ENCODE measurements around the gene SORCS3. TPM values are rescaled to one million over a fixed set of nuclear protein-coding genes. Genes with fewer than 3 reads are reported as not detected.

The SORCS3 gene
- total RNA-seq, 2 donors from 2014 or later = 0.68 TPM; not detected in 1

DNA sequence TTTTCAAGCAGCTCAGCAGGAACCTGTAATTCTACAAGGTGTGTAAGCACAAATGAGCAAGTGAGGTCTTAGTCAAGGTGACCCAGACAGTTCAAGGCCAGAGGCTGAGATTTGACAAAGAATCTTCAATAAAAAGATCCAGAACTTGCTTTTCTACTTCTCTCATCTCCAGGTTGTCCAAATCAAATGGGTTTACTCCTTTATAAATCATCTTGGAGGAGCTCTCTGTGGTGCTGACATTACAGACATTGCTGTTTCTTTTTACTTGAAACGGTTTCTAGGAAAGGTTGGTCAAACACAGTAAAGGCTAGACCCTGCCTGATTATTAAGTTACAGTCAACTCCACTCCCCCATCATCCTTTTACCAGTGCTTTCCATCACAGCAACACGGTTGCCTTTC lies 504.6 kb downstream of the SORCS3 start:
- Histone ChIP-seq H3K27ac (ENCODE audit: low read depth, low read length) (no peak overlapping the region), H3K4me3 (ENCODE audit: low read length) (no peak overlapping the region), H3K9me3 (ENCODE audit: control insufficient read depth, low read length) (no peaks in the 10 kb centered on the region), H3K27me3 (ENCODE audit: control insufficient read depth, insufficient read depth, low read length, poor library complexity, severe bottlenecking) (no peaks in the 10 kb centered on the region), H3K36me3 (ENCODE audit: control insufficient read depth, insufficient read depth, low read length) (no peaks in the 10 kb centered on the region), H3K9ac (ENCODE audit: extremely low read depth, low read length, poor library complexity, severe bottlenecking) (no peak overlapping the region), H3K4me1 (ENCODE audit: control insufficient read depth, insufficient read depth, low read length) (no peaks in the 10 kb centered on the region)
- no peaks in the 10 kb centered on the region for H3K9me3 Mint-ChIP-seq
- 77 to 89% methylated on average over 1 to 2 of the region's 2 CpGs for WGBS, 2 experiments (ENCODE audit: insufficient coverage in 1 of 2, insufficient read length in 1 of 2)
- H3K27me3 Mint-ChIP-seq (ENCODE audit: insufficient read depth) = no peaks in the 10 kb centered on the region
- TF ChIP-seq CTCF (conservative IDR thresholded peaks at IDR 0.05) = no peak
- no peak for DNase-seq
- no peak overlapping the region for H3K27ac Mint-ChIP-seq
- H3K4me1 Mint-ChIP-seq = peaks cover 1% of the 10 kb centered on the region
- no peaks in the 10 kb centered on the region for H3K36me3 Mint-ChIP-seq (ENCODE audit: low read depth)
- no peak overlapping the region for H3K4me3 Mint-ChIP-seq

DNA sequence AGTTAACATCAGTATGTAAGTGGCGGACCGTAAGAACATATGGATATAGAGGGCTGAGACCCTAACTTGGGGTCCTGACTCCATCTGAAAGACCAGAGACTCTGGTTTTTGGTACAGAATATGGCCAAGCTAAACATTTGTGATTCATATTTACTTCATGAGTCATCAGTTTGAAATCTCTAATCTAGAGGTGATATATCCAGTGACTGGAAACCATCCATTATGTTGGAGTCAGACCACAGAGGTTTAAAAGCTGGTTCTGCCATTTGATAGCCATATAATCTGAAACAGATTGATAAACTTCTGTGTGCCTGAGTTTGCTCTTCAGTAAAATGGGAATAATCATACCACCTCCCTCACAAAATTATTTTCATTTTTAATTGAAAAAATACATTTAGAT lies 505.3 kb downstream of the SORCS3 start:
- no peak overlapping the region for H3K27ac ChIP-seq (ENCODE audit: low read depth, low read length)
- H3K27ac Mint-ChIP-seq = no peak overlapping the region
- H3K27me3 ChIP-seq (ENCODE audit: control insufficient read depth, insufficient read depth, low read length, poor library complexity, severe bottlenecking) = no peaks in the 10 kb centered on the region
- no peak overlapping the region for H3K4me3 Mint-ChIP-seq
- no peaks in the 10 kb centered on the region for H3K36me3 ChIP-seq (ENCODE audit: control insufficient read depth, insufficient read depth, low read length)
- H3K27me3 Mint-ChIP-seq (ENCODE audit: insufficient read depth) = no peaks in the 10 kb centered on the region
- no peak overlapping the region for H3K4me3 ChIP-seq (ENCODE audit: low read length)
- WGBS, 2 experiments (ENCODE audit: insufficient coverage in 1 of 2, insufficient read length in 1 of 2) = 99 to 100% methylated on average over 2 of the region's 2 CpGs
- H3K9me3 ChIP-seq (ENCODE audit: control insufficient read depth, low read length) = no peaks in the 10 kb centered on the region
- no peaks in the 10 kb centered on the region for H3K36me3 Mint-ChIP-seq (ENCODE audit: low read depth)
- H3K9me3 Mint-ChIP-seq = no peaks in the 10 kb centered on the region
- DNase-seq = no peak
- H3K9ac ChIP-seq (ENCODE audit: extremely low read depth, low read length, poor library complexity, severe bottlenecking) = no peak overlapping the region
- H3K4me1 ChIP-seq (ENCODE audit: control insufficient read depth, insufficient read depth, low read length) = no peaks in the 10 kb centered on the region
- no peak for TF ChIP-seq CTCF (conservative IDR thresholded peaks at IDR 0.05)
- H3K4me1 Mint-ChIP-seq = peaks cover 1% of the 10 kb centered on the region

DNA sequence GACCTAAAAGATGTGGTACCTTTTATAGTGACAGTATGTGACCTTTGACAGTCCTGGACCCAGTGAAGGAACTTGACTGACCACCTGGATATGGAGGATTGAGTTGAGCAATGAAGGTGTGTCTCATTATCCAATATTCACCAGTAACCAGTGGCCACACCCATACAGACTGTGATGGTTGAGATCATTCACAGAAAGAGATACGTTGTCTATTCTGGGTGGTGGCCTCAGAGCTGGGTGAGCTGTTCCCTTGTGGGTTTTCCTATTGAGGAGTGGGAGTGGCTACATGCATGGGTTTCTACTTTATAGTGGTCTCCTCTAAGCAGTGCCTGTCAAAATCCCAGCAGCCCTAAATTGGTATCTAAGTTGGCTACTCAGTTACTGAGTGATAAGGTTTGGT lies 507.4 kb downstream of the SORCS3 start:
- H3K27ac ChIP-seq (ENCODE audit: low read depth, low read length) = no peak overlapping the region
- Mint-ChIP-seq H3K36me3 (ENCODE audit: low read depth) (no peaks in the 10 kb centered on the region), H3K9me3 (no peaks in the 10 kb centered on the region), H3K27ac (no peak overlapping the region), H3K27me3 (ENCODE audit: insufficient read depth) (no peaks in the 10 kb centered on the region), H3K4me3 (no peak overlapping the region), H3K4me1 (peaks cover 1% of the 10 kb centered on the region)
- DNase-seq = no peak
- H3K27me3 ChIP-seq (ENCODE audit: control insufficient read depth, insufficient read depth, low read length, poor library complexity, severe bottlenecking) = no peaks in the 10 kb centered on the region
- no peak overlapping the region for H3K4me3 ChIP-seq (ENCODE audit: low read length)
- H3K36me3 ChIP-seq (ENCODE audit: control insufficient read depth, insufficient read depth, low read length) = no peaks in the 10 kb centered on the region
- 0% methylated on average over 1 of the region's 1 CpG; no CpG with 5 or more reads in 1 of the 2 experiments for WGBS, 2 experiments (ENCODE audit: insufficient coverage in 1 of 2, insufficient read length in 1 of 2)
- no peaks in the 10 kb centered on the region for H3K9me3 ChIP-seq (ENCODE audit: control insufficient read depth, low read length)
- no peak overlapping the region for H3K9ac ChIP-seq (ENCODE audit: extremely low read depth, low read length, poor library complexity, severe bottlenecking)
- H3K4me1 ChIP-seq (ENCODE audit: control insufficient read depth, insufficient read depth, low read length) = no peaks in the 10 kb centered on the region
- no peak for TF ChIP-seq CTCF (conservative IDR thresholded peaks at IDR 0.05)

Measured in endodermal cell (in vitro differentiated cells).